Activated CD4-positive, alpha-beta T cell treated with anti-CD3 and anti-CD28 coated beads for 4 hours (primary cell): ENCODE data around the gene ROPN1L.

ENCODE experiments used
- DNase-seq, 2 donors: peaks; one replicate each; pipeline ENCODE4 v3.0.0-alpha.2; 2020

ROPN1L gene

GRCh38 chr5:10459080-10460055 is 17.7 kb downstream of the ROPN1L start:
- no peak for DNase-seq

GRCh38 chr5:10460252-10460906 is 18.7 kb downstream of the ROPN1L start:
- DNase-seq, result no peak

- no peak for DNase-seq
Observed at GRCh38 chr5:10461041-10461440, 19.4 kb downstream of the ROPN1L start.

GRCh38 chr5:10461904-10462555 is 20.4 kb downstream of the ROPN1L start:
- DNase-seq, result no peak

- no peak for DNase-seq
Observed at GRCh38 chr5:10463566-10463965, 21.9 kb downstream of the ROPN1L start.

GRCh38 chr5:10464173-10464572 is 22.5 kb downstream of the ROPN1L start:
- no peak for DNase-seq

- DNase-seq, result no peak
Observed at GRCh38 chr5:10465726-10466125, 24.0 kb downstream of the ROPN1L start.

GRCh38 chr5:10466446-10467073 is 24.9 kb downstream of the ROPN1L start:
- DNase-seq, result no peak

- DNase-seq, result no peak
Observed at GRCh38 chr5:10467281-10468198, 25.9 kb downstream of the ROPN1L start.

GRCh38 chr5:10468256-10468655 is 26.6 kb downstream of the ROPN1L start:
- no peak for DNase-seq

GRCh38 chr5:10469253-10470050 is 27.8 kb downstream of the ROPN1L start:
- DNase-seq, result no peak

GRCh38 chr5:10470669-10471068 is 29.0 kb downstream of the ROPN1L start:
- DNase-seq, result no peak

- no peak for DNase-seq
Observed at GRCh38 chr5:10471677-10472076, 30.0 kb downstream of the ROPN1L start.

GRCh38 chr5:10474521-10475075 is 32.9 kb downstream of the ROPN1L start:
- DNase-seq, result no peak

GRCh38 chr5:10475931-10476676 is 34.4 kb downstream of the ROPN1L start:
- no peak for DNase-seq

GRCh38 chr5:10476878-10477277 is 35.2 kb downstream of the ROPN1L start:
- no peak for DNase-seq

- DNase-seq, result no peak
Observed at GRCh38 chr5:10477943-10478342, 36.3 kb downstream of the ROPN1L start.

GRCh38 chr5:10478436-10478835 is 36.8 kb downstream of the ROPN1L start:
- no peak for DNase-seq

GRCh38 chr5:10479154-10479721 is 37.6 kb downstream of the ROPN1L start:
- DNase-seq, result no peak
